Cardiac septum (tissue), 1 donor: ENCODE measurements around the gene LCN15. TPM values are rescaled to one million over a fixed set of nuclear protein-coding genes. Genes with fewer than 3 reads are reported as not detected.

Source experiments
- DNase-seq: peaks from one replicate; pipeline ENCODE4 v3.0.0-alpha.2; 2020; ENCODE audit warnings: low spot score
- intact Hi-C: fragments of 100-400 bp; cut with DNase I; formaldehyde crosslinking; loops from one replicate; pipeline ENCODE4 v1.14.0; 2022
- total RNA-seq: library from RNA; stranded (reverse); fragmentation: NEBNext Ultra II Directional; extraction: Animal tissue kit (Norgen Biotek cat#: 25700); gene quantifications from one replicate; pipeline ENCODE4 v1.2.1, GENCODE V29; 2021
- donor health status: DM: no; HTN: no; CAD: no.

The LCN15 gene
- total RNA-seq, 1 donor from 2014 or later = not detected

- no peak for DNase-seq
These were observed 17.7 kb downstream of the LCN15 start for GRCh38 chr9:136746621-136747020.

GRCh38 chr9:136746155-136746490 is 18.2 kb downstream of the LCN15 start:
- DNase-seq = no peak
- intact Hi-C loops = no loop called here

More at GRCh38 chr9:136746621-136747020, 17.7 kb downstream of the LCN15 start:
- intact Hi-C loops = no loop called here

- no peak for DNase-seq
- intact Hi-C loops = no loop called here
These were observed 18.7 kb downstream of the LCN15 start for GRCh38 chr9:136745389-136746154.

GRCh38 chr9:136744773-136745172 is 19.5 kb downstream of the LCN15 start:
- intact Hi-C loops = no loop called here
- no peak for DNase-seq

- DNase-seq = no peak
- intact Hi-C loops = no loop called here
These were observed 20.6 kb downstream of the LCN15 start for GRCh38 chr9:136743639-136744211.

GRCh38 chr9:136742591-136743391 is 21.5 kb downstream of the LCN15 start, which contains the start of gene LCN10:
LCN10 (minus strand) TSS chr9:136742940; CDS start chr9:136742903, 37 bp downstream.
- no peak for DNase-seq
- intact Hi-C loops = no loop called here

GRCh38 chr9:136741883-136742571 is 22.3 kb downstream of the LCN15 start:
- intact Hi-C loops = no loop called here
- no peak for DNase-seq

- intact Hi-C loops = no loop called here
- DNase-seq = no peak
These were observed 23.1 kb downstream of the LCN15 start for GRCh38 chr9:136740971-136741882.

- intact Hi-C loops = no loop called here
These were observed 23.8 kb downstream of the LCN15 start for GRCh38 chr9:136740491-136740890.

GRCh38 chr9:136740069-136740468 is 24.2 kb downstream of the LCN15 start:
- DNase-seq = no peak
- intact Hi-C loops = no loop called here

More at GRCh38 chr9:136740491-136740890, 23.8 kb downstream of the LCN15 start:
- no peak for DNase-seq

- intact Hi-C loops = no loop called here
- DNase-seq = no peak
These were observed 24.8 kb downstream of the LCN15 start for GRCh38 chr9:136739509-136739908.

GRCh38 chr9:136738960-136739359 is 25.4 kb downstream of the LCN15 start:
- intact Hi-C loops = no loop called here
- DNase-seq = no peak

- no peak for DNase-seq
- intact Hi-C loops = no loop called here
These were observed 28.4 kb downstream of the LCN15 start for GRCh38 chr9:136735812-136736480.

GRCh38 chr9:136734837-136735496 is 29.4 kb downstream of the LCN15 start:
- no peak for DNase-seq
- intact Hi-C loops = no loop called here

- no peak for DNase-seq
- intact Hi-C loops = no loop called here
These were observed 30.7 kb downstream of the LCN15 start for GRCh38 chr9:136733611-136734010.

GRCh38 chr9:136732444-136733178 is 31.7 kb downstream of the LCN15 start:
- intact Hi-C loops = no loop called here
- no peak for DNase-seq

- DNase-seq = no peak
These were observed 34.4 kb downstream of the LCN15 start for GRCh38 chr9:136729926-136730325.

More at GRCh38 chr9:136729926-136730325, 34.4 kb downstream of the LCN15 start:
- intact Hi-C loops = loop anchor here (5.0 kb wide), 1 partner anchor 38 kb away; no protein-coding TSS in a partner anchor
